Activated CD8-positive, alpha-beta memory T cell treated with anti-CD3 and anti-CD28 coated beads, Interleukin-2, amount 10 ng/mL, durations not matched to agents 7 days and 5 days (primary cell): ENCODE results near the gene EDN2. TPM values are rescaled to one million over a fixed set of nuclear protein-coding genes. Genes with fewer than 3 reads are reported as not detected.

Source experiments
- ATAC-seq: fragments of 150-1000 bp; cut with Tn5 transposase; one replicate; pipeline ENCODE4 v1.10.0; 2021; ENCODE audit warnings: moderate library complexity
- CTCF ChIA-PET: fragments of 350-600 bp; sonication (Branson Sonifier 250); formaldehyde crosslinking; loops from one replicate; lab custom pipeline; 2021; ENCODE audit warnings: antibody characterized with exemption; lab: Charles Lee
- DNase-seq: peaks from one replicate; pipeline ENCODE4 v3.0.0-alpha.2; 2020
- H3K27ac Mint-ChIP-seq: one replicate; pipeline ENCODE4 v1.8.0; 2021; ENCODE audit warnings: mild to moderate bottlenecking, mixed read lengths
- H3K27me3 Mint-ChIP-seq: one replicate; pipeline ENCODE4 v1.8.0; 2021; ENCODE audit warnings: mixed read lengths
- H3K36me3 Mint-ChIP-seq: one replicate; pipeline ENCODE4 v1.8.0; 2021; ENCODE audit warnings: mild to moderate bottlenecking, mixed read lengths
- H3K4me1 Mint-ChIP-seq: one replicate; pipeline ENCODE4 v1.8.0; 2021; ENCODE audit warnings: mixed read lengths
- H3K4me3 Mint-ChIP-seq: one replicate; pipeline ENCODE4 v1.8.0; 2021; ENCODE audit warnings: mild to moderate bottlenecking, moderate library complexity, mixed read lengths
- H3K9me3 Mint-ChIP-seq: one replicate; pipeline ENCODE4 v1.8.0; 2022; ENCODE audit warnings: low read depth, mixed read lengths
- total RNA-seq, 2 experiments: library from RNA; stranded (reverse); gene quantifications; one replicate each; pipeline ENCODE4 v1.2.3, GENCODE V29; 2021

The EDN2 gene
- total RNA-seq, result not detected

DNA sequence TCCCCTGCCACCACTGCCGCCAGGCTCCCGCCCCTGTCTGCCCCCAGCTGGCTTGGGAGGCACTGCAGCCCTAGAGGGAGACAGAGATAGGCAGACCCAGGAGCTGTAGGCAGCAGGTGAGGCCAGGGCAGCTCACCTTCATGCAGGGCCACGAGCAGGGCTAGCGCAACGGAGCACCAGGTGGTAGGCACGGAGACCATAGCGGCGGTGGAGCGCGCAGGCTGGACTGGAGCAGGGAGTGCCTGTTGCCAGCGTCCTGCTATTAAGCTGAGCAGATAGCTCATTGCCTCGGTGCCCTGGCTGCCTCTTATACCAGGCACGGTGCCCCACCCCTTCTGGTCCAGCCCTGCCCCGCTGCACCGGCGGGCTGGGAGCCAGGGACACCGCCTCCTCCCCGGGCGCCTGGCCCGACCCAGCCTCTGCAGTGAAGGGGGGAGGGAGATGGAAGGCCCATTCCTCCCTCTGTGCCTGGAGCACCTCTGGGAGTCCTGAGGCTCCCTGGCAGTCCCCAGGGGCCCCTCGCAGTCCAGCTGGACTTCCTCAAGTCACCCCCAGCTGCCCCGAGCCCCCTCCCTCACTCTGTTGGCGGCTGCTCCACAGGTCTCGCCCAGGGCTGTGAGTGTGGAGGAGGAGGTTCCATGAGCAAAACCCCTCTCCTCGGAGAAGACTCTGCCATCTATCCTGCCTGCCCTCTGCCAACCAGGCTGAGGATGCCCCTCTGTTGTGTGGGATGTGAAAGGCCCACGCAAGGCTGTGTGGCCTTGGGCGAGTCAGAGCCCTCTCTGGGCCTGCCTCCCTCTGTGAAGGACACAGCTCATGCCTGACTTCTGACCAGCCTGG, at the start of gene EDN2:
EDN2 (minus strand) TSS at position 282 of the 840 bp plus-strand sequence; CDS start at position 200, 82 bp downstream.
- H3K27ac Mint-ChIP-seq, result no peak within 1 kb of the TSS
- ATAC-seq, result no peak
- no peaks in the 10 kb centered on the region for H3K4me1 Mint-ChIP-seq
- H3K9me3 Mint-ChIP-seq, result no peaks in the 10 kb centered on the region
- no peak within 1 kb of the TSS for H3K4me3 Mint-ChIP-seq
- peaks cover 17% of the 10 kb centered on the region for H3K27me3 Mint-ChIP-seq
- H3K36me3 Mint-ChIP-seq, result no peaks in the 10 kb centered on the region
- CTCF ChIA-PET, result interaction anchor here (1.0 kb wide), 1 partner anchor 30 kb away, joined by 3 read pairs; no protein-coding TSS in a partner anchor
- DNase-seq, result no peak

DNA sequence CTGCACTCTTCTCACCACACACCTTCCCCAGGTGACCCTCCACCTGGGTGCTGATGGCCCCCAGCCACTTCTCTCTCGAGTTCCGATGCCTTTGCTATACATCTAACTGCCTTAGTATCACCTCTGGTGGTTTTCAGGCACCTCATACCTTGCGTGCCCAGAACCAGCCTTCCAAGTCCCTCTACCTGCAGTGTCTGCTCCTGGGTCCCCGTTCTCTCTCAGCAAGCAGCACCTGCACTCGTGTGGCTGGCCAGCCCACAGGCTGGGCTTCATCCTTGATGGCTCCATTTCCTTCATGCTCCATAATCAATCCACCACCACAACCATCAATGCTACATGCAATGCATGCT, 49.2 kb upstream of the EDN2 start:
- no peaks in the 10 kb centered on the region for H3K27me3 Mint-ChIP-seq
- no peak overlapping the region for H3K27ac Mint-ChIP-seq
- no peak overlapping the region for H3K4me3 Mint-ChIP-seq
- no peaks in the 10 kb centered on the region for H3K4me1 Mint-ChIP-seq
- peaks cover 3% of the 10 kb centered on the region for H3K9me3 Mint-ChIP-seq
- CTCF ChIA-PET, result interaction anchor here (1.5 kb wide), 1 partner anchor 17 kb away, joined by 5 read pairs; no protein-coding TSS in a partner anchor
- ATAC-seq, result no peak
- no peaks in the 10 kb centered on the region for H3K36me3 Mint-ChIP-seq
- no peak for DNase-seq

DNA sequence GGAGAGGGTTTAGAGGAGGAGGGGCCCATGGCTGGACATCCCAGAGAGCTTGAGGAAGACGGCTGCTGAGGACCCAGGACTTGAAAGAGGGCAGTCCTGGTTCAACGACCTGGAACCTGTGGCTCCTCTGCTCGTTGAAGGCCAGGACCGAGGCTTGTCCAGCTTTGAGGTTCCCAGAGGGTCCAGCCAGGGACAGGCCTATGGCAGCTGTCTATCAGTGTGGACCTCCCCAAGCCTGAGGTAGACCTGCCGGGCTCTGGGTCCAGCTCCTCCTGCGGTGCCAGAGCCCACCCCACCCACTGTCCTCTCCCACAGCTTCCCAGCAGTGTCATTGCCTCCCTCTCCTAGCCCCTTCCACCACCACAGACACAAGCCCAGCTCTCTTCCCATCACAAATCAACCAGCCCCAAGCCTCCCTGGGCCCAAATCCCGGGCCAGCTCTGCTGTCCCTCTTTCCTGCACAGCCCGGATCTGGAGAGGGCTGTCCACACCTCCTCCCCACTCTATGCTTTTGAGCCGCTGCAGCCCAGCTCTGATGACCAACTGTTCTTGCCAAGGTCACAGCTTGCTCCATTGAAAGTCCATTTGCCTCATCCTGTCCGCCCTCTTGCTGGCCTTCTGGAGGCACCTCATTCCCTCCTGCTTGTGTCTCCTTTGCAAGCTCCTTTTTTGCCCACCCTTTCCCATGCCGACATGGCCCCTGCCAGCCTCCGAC, 48.7 kb upstream of the EDN2 start:
- CTCF ChIA-PET, result interaction anchor here (1.5 kb wide), 1 partner anchor 17 kb away, joined by 5 read pairs; no protein-coding TSS in a partner anchor

DNA sequence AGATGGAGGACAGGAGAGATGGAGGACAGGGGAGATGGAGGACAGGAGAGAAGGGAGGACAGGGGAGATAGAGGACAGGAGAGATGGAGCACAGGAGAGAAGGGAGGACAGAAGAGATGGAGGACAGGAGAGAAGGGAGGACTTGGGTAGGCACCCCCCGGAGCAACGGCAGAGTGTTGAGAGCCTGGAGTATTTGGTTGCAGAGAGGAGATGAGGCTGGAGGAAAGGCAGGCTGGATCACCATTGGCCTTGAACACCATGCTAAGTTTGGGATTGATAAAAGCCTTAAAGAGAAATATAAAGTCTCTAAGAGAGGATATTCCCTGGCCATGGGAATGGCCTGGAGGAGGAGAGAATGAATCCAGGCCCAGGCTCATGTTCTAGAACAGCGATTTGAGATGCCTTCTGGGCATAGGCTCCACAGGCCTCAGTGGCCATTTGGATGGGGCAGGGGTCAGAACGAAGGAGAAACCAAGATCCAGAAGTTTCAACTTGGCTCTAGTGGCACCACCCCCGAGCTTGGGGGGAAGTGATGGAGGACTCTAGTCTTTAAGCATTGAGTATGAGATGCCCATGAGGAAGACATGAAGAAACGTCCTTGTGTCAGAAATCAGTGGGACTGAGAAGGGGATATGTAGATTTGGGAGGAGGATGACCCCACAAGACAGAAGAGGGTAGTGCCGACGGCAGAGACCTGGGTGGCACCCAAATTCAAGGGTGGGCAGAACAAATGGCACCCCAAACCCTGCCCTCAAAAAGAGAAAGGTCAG, 47.9 kb upstream of the EDN2 start:
- H3K9me3 Mint-ChIP-seq, result peaks cover 3% of the 10 kb centered on the region
- no peaks in the 10 kb centered on the region for H3K36me3 Mint-ChIP-seq
- no peaks in the 10 kb centered on the region for H3K27me3 Mint-ChIP-seq
- no peak for DNase-seq
- no peak overlapping the region for H3K4me3 Mint-ChIP-seq
- no peak overlapping the region for H3K27ac Mint-ChIP-seq
- no peak for ATAC-seq
- CTCF ChIA-PET, result interaction anchor here (1.5 kb wide), 1 partner anchor 16 kb away, joined by 5 read pairs; no protein-coding TSS in a partner anchor
- H3K4me1 Mint-ChIP-seq, result no peaks in the 10 kb centered on the region

More for the DNA sequence above, 48.7 kb upstream of the EDN2 start:
- ATAC-seq, result no peak
- Mint-ChIP-seq H3K27me3 (no peaks in the 10 kb centered on the region), H3K9me3 (peaks cover 3% of the 10 kb centered on the region), H3K4me3 (no peak overlapping the region), H3K4me1 (no peaks in the 10 kb centered on the region), H3K36me3 (no peaks in the 10 kb centered on the region), H3K27ac (no peak overlapping the region)
- no peak for DNase-seq

DNA sequence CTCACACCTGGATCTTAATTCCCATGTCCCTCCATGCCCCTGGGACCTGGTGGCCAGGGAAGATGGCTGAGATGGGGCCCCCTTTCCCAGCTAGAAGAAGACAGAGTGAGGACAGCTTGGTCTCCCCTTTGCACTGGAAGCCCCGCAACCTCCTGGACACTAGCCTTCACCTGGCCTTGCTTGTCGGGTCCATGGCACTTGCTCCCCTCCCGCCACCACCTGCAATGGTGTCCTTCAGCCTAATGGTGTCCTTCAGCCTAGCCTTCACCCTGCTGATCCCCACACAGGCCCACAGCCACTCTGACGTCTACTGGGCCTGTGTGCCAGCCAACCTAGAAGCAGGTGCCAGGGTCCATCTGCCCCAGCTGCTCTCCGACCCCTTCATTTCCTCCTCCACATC, 45.9 kb upstream of the EDN2 start:
- peaks cover 3% of the 10 kb centered on the region for H3K9me3 Mint-ChIP-seq
- CTCF ChIA-PET, result no interaction called here
- DNase-seq (no peak), ATAC-seq (no peak)
- H3K27ac Mint-ChIP-seq, result no peak overlapping the region
- H3K4me1 Mint-ChIP-seq, result no peaks in the 10 kb centered on the region
- no peaks in the 10 kb centered on the region for H3K27me3 Mint-ChIP-seq
- H3K4me3 Mint-ChIP-seq, result no peak overlapping the region
- no peaks in the 10 kb centered on the region for H3K36me3 Mint-ChIP-seq

DNA sequence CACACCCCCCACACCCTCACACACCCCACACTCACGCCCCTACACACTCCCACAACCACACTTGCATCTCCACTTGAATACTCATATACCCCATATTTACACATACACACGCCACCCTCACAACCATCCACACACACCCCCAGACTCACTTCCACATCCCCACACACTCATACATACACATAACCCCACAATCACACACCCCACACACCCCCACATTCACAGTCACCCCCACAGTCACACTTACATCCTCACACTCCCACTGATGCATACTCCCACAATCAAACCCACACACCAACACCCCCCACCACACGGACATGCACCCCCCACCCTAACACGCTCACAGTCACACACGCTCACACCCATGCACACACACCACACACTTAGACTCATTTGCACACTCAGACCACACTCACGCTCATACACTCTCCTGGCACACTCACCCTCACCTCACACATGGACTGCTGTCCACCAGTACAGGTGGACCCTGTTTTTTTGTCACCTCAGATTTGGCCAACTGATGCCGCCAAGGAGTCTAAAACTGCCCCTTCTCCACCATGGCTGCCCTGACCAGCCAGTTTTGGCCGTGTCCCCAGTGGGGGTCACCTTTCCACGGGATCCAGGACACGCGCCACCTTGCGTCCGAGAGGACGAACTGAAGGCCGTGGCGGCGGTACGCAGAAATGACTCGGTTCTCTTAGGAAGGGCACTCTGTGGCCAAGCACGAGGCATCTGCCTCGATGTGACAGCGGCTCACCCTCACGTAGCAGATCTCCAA, 45.3 kb upstream of the EDN2 start:
- H3K4me3 Mint-ChIP-seq, result no peak overlapping the region
- DNase-seq (no peak), ATAC-seq (no peak)
- H3K36me3 Mint-ChIP-seq, result no peaks in the 10 kb centered on the region
- H3K27ac Mint-ChIP-seq, result no peak overlapping the region
- peaks cover 3% of the 10 kb centered on the region for H3K9me3 Mint-ChIP-seq
- CTCF ChIA-PET, result no interaction called here
- no peaks in the 10 kb centered on the region for H3K4me1 Mint-ChIP-seq
- H3K27me3 Mint-ChIP-seq, result no peaks in the 10 kb centered on the region

DNA sequence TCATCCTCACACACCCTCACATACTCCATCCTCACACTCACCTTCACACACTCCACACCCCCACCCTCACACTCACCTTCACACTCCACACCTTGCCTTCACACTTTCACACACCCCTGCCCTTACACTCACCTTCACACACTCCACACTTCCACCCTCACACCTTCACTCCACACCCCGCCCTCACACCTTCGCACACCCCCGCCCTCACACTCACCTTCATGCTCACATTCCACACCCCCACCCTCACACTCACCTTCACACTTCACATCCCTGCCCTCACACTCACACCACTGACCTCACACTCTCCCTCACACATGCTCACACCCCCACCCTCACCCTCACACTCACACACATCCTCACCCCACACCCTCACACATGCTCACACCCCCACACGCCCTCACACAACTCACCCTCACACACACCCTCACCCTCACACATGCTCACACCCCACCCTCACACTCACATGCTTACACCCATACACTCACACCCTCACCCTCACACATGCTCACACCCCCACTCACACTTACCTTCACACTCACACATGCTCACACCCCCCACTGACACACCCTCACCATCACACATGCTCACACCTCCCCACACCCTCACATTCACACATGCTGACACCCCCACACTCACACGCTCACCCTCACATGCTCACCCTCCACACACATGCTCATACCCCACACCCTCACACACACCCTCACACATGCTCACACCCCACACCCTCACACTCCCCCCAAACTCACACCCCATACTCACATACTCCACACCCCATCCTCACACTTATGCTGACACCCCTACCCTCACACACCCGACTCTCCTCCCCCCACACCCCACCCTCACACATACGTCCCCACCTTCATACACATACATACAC, 44.5 kb upstream of the EDN2 start:
- Mint-ChIP-seq H3K27me3 (no peaks in the 10 kb centered on the region), H3K27ac (no peak overlapping the region), H3K36me3 (no peaks in the 10 kb centered on the region), H3K9me3 (peaks cover 3% of the 10 kb centered on the region), H3K4me1 (no peaks in the 10 kb centered on the region), H3K4me3 (no peak overlapping the region)
- DNase-seq, result no peak
- CTCF ChIA-PET, result no interaction called here
- no peak for ATAC-seq

DNA sequence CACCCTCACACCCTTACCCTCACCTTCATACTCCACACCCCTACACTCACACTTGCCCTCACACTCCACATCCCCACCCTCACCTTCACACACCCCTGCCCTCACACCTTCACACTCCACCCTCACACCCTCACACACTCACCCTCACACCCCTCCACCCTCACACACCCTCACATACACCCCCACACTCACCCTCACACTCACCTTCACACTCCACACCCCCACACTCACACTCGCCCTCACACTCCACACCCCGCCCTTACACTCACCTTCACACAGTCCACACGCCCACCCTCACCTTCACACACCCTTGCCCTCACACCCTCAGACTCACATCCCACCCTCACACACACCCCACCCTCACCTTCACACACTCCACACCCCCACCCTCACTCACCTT, 43.6 kb upstream of the EDN2 start:
- ATAC-seq (no peak), DNase-seq (no peak)
- CTCF ChIA-PET, result no interaction called here
- Mint-ChIP-seq H3K9me3 (peaks cover 3% of the 10 kb centered on the region), H3K36me3 (no peaks in the 10 kb centered on the region), H3K4me3 (no peak overlapping the region), H3K4me1 (no peaks in the 10 kb centered on the region), H3K27ac (no peak overlapping the region), H3K27me3 (no peaks in the 10 kb centered on the region)

DNA sequence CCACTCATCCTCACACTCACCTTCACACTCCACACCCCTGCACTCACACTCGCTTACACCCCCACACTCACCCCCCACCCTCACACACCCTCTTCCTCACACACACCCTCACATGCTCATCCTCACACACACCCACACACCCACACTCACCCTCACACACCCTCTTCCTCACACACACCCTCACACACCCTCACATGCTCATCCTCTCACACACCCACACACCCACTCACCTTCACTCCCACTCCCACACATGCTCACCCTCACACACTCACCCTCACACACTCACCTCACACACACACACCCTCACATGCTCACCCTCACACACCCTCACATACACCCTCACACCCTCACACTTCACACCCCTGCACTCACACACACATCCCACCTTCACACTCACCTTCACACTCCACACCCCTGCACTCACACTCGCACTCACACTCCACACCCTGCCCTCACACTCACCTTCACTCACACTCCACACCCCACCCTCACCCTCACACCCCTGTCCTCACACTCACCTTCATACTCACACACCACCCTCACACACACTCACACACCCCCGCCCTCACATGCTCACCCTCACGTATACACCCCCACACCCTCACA, 42.6 kb upstream of the EDN2 start:
- no peaks in the 10 kb centered on the region for H3K36me3 Mint-ChIP-seq
- H3K27me3 Mint-ChIP-seq, result no peaks in the 10 kb centered on the region
- H3K9me3 Mint-ChIP-seq, result peaks cover 3% of the 10 kb centered on the region
- peak overlapping the region; percentile 6 for H3K27ac Mint-ChIP-seq
- CTCF ChIA-PET, result no interaction called here
- ATAC-seq (no peak), DNase-seq (no peak)
- no peak overlapping the region for H3K4me3 Mint-ChIP-seq
- H3K4me1 Mint-ChIP-seq, result no peaks in the 10 kb centered on the region

DNA sequence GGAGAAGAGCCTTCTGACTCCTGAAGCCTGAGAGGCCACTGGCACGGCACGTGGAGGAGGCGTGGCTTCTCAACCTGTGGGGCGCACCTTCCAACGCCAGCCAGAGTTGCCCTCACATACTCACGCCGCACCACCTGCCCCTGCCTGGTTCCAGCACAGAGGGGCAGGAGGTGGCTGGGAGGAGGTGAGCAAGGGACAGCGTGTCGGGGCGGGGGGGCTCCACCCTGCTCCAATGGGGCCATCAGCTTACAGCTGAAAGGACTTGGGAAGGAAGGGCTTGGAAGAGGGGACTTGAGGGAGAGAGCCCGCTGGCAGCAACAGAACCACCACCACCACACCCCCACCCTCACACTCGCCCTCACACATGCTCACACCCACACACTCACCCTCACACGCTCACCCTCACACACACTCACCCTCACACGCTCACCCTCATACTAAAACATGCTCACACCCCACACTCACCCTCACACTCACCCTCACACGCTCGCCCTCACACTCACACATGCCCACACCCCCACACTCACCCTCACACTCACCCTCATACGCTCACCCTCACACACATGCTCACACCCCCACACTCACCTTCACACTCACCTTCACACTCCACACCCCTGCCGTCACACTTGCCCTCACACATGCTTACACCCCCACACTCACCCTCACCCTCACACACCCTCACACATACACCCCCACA, 41.6 kb upstream of the EDN2 start:
- ATAC-seq, result no peak
- no peak for DNase-seq
- H3K4me1 Mint-ChIP-seq, result no peaks in the 10 kb centered on the region
- H3K27me3 Mint-ChIP-seq, result no peaks in the 10 kb centered on the region
- no peaks in the 10 kb centered on the region for H3K36me3 Mint-ChIP-seq
- H3K27ac Mint-ChIP-seq, result no peak overlapping the region
- H3K9me3 Mint-ChIP-seq, result peaks cover 3% of the 10 kb centered on the region
- CTCF ChIA-PET, result interaction anchor here (1.0 kb wide), 1 partner anchor 10 kb away, joined by 3 read pairs; no protein-coding TSS in a partner anchor
- H3K4me3 Mint-ChIP-seq, result no peak overlapping the region
